ENCODE data around the gene HARBI1.

Gene HARBI1, protein sequence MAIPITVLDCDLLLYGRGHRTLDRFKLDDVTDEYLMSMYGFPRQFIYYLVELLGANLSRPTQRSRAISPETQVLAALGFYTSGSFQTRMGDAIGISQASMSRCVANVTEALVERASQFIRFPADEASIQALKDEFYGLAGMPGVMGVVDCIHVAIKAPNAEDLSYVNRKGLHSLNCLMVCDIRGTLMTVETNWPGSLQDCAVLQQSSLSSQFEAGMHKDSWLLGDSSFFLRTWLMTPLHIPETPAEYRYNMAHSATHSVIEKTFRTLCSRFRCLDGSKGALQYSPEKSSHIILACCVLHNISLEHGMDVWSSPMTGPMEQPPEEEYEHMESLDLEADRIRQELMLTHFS

DNA sequence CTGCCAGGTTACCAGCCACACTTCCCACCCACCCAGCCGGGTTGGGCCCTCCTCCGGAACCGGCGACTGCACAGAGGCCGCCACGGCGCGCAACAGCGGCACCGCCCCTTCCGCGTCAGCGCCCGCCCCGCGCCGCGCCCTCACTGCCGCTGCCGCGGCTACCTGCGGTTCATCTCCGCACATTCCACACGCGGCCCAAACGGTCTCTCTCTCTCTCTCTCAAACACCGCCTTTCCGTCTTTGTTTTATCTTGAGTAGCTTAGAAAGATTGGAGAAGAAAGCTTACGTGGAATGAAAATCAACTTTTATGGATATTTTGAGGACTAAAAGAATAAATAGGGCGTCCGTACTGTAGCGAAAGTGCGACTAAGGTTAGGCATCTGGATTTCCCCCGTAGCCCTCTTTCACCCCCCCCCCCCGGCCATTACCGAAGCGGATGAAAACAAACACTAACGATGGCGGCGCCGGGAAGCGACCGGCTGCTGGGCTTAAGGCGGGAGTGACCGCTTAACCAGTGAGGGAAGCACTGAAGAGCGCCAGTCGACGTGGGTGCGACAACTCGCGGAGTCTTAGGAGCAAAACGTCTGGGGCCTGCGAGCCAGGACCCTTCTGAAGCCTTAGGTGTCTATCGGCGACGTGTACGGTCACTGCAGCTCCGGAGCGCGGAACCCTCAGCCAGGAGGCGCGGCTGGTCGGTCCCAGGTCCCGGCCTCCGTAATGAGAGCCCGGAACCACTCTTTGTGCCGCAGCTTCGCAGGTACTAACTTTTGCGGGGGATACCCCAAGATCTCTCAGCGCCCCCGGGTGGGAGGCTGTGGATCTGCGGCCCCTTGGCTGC, at the start of gene HARBI1, which contains the start of gene ATG13:
TSS of gene HARBI1 (minus strand) at position 94 of the 838 bp plus-strand sequence. CDS start 990 bp downstream, outside the sequence.
TSS of gene ATG13 (plus strand) at position 420 of the 838 bp plus-strand sequence. CDS start 26,739 bp downstream, outside the sequence.
- H3K4me3 ChIP-seq (ENCODE audit: low read length): peak within 1 kb of the TSS; percentile 84
- no peak for TF ChIP-seq ZNF274 (IDR thresholded peaks at IDR 0.05; ENCODE audit: low read depth, low read length)

DNA sequence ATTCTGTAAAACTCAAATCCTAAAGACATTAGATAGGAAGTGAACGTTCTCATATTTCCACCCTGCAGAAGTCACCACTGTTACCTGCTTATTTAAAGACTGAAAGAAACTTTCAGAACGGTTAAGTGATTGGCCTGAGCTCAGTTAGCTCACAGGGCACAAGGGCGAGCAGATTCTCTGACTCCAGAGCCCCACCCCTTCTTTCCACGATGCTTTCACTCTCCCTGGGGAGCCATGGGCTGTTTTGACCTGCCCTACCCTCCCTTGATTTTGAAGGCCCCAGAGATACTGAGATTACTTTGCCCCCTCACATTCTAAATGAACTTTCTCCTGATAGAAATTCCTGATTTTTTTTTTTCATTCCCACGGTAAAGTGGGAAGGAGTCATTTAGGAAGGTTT, 49.5 kb upstream of the HARBI1 start:
- no peak for TF ChIP-seq ZNF274 (IDR thresholded peaks at IDR 0.05; ENCODE audit: low read depth, low read length)
- H3K4me3 ChIP-seq (ENCODE audit: low read length): no peak overlapping the region

DNA sequence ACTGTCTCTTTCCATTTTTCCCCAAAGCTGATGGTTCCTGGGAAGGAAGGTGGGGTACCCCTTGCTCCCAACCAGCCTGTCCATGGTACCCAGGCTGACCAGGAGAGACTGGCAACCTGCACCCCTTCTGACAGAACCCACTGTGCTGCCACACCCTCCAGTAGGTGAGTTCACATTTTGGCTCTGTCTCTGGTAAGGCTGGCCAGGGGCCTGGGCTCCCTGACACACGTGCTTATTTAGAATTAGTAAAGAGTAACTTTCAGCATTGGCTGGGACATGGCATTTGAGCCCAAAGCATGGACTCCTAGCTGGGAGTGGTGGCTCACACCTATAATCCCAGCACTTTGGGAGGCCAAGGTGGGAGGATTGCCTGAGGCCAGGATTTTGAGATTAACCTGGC, 48.3 kb upstream of the HARBI1 start:
- no peak for TF ChIP-seq ZNF274 (IDR thresholded peaks at IDR 0.05; ENCODE audit: low read depth, low read length)
- H3K4me3 ChIP-seq (ENCODE audit: low read length): no peak overlapping the region

DNA sequence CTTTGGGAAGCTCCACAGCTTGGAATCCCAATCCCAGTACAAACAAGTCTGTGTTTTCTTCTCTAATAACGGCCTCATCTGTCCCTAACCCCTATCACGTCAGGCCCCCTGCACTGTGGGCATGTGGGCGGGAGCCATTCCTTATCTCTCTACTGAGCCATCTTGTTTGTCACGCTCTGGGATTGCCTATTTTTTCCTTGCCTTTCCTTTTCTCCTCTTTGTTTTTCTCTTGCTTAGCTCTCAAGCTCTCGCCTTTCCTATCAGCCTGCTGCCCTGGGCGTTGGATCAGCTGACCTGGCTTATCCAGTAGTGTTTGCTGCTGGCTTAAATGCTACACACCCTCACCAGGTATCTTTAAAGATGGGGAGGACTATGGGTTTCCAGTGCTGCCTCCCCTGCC, 47.6 kb upstream of the HARBI1 start:
- no peak overlapping the region for H3K4me3 ChIP-seq (ENCODE audit: low read length)

DNA sequence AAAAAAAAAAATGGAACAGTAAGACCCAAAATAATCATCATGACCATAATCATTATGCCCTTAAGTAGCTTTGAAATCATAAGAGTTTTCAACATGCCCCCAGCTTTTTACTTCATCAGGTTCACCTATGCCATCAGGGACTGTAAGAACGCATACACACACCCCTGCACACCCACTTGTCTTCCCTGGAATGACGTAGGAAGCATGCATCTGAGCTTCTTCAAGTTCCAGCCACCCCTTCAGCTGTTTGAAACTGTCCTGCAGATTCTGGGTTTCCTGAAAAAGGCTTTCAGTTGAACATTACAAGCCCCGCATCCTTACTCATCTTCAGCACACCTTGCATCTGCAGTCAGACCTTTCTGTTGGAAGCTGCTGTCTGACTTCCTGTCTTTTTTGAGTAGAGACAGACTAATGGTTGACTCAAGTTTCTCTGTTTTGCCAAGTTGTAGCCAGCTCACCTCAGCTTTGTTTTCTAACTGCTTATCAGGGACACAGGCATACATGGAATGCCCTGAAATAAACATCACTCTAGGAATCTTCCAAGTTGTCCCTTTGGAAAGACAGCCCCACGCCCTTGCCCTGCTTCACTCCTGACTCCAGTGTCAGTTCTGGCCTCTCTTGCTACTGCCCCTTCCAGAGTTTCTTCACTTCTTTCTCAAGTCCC, 46.4 kb upstream of the HARBI1 start:
- H3K4me3 ChIP-seq (ENCODE audit: low read length): no peak overlapping the region
- TF ChIP-seq ZNF274 (IDR thresholded peaks at IDR 0.05; ENCODE audit: low read depth, low read length): no peak

More for the DNA sequence above, 47.6 kb upstream of the HARBI1 start:
- no peak for TF ChIP-seq ZNF274 (IDR thresholded peaks at IDR 0.05; ENCODE audit: low read depth, low read length)

DNA sequence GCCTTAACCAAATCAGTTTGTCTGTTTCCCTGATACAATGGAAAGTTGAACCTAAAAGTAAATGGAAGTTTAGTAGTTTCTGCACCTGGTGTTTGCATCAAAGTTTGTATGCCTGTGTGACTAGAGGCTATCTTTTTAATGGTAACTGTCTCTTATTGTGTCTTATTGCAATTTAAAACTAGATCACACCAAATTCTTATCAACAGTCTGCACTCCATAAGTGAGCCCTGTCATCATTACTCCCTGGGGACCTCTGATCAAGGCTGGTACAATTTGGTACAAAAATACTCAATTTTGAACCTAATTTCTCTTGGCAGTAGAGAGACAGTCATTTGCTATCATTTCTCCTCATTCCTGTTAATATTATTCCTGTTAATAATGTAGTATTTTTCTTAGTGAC, 45.3 kb upstream of the HARBI1 start:
- no peak overlapping the region for H3K4me3 ChIP-seq (ENCODE audit: low read length)
- no peak for TF ChIP-seq ZNF274 (IDR thresholded peaks at IDR 0.05; ENCODE audit: low read depth, low read length)

DNA sequence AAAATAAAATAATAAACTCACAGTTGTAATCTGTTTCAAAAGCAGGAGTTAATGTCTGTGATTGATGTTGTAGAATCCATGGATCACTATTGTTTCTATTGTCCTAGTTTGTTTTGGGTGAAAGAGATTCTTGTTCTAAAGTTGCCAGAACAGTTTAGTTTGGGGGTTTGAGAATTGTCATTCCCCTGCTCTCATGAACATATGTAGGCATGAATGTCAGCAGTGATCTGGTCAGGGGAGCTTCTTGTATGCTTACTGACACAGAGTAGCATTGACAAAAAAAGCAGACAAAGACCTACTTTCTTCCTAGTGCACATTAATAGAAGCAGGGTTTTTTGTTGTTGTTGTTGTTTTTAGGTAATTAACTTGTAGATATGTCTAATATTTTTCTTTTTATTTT, 44.8 kb upstream of the HARBI1 start:
- no peak overlapping the region for H3K4me3 ChIP-seq (ENCODE audit: low read length)
- TF ChIP-seq ZNF274 (IDR thresholded peaks at IDR 0.05; ENCODE audit: low read depth, low read length): no peak

DNA sequence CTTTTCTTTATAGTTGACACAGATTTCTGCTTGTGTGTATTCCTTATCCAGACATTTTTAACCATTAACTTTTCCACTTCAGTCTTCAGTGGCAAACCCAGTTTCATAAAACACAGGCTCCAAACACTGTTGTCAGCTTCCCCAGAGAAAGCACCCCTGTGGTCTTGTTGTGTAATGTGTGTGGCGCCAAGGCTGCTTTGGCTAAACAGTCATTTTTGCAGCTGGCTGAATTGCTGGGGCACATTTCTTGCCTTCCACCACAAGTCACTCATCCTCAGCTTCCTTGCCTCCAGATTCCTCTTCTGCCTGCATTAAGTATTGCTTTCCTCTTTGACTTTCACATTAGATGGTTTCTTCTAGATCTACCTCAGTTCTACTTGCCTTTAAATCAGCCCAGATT, 42.9 kb upstream of the HARBI1 start:
- TF ChIP-seq ZNF274 (IDR thresholded peaks at IDR 0.05; ENCODE audit: low read depth, low read length): no peak
- H3K4me3 ChIP-seq (ENCODE audit: low read length): no peak overlapping the region

DNA sequence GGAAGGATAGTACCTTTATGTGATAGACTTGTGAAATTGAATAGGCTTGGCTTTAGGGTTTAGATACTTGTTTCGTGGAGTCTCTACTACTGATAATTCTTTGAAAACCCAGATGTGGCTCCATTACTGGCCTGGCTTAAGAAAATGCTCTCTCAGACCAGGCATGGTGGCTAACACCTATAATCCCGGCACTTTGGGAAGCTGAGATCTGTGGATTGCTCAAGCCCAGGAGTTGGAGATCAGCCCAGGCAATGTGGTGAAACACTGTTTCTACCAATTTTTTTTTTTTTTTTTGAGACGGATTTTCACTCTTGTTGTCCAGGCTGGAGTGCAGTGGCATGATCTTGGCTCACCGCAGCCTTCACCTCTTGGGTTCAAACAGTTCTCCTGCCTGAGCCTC, 41.2 kb upstream of the HARBI1 start:
- no peak for TF ChIP-seq ZNF274 (IDR thresholded peaks at IDR 0.05; ENCODE audit: low read depth, low read length)
- H3K4me3 ChIP-seq (ENCODE audit: low read length): no peak overlapping the region

DNA sequence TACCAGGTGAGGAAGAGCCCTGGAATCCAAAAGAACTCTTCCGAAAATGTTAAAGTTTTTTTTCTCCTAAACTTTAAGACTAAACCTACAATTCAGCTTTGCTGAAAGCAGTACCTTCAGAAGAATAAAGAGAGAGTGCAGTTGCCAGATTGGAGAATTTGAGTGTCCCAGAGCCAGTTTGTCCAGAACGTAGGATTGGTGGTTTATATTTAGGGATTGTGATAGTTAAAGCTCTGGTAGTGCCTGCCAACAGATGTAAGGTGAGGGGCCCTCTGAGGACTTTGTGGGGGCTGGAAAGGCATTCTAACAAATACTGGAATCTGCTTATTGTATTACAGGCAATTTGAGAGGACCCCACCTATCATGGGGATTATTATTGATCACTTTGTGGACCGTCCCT, 40.2 kb upstream of the HARBI1 start:
- no peak overlapping the region for H3K4me3 ChIP-seq (ENCODE audit: low read length)
- TF ChIP-seq ZNF274 (IDR thresholded peaks at IDR 0.05; ENCODE audit: low read depth, low read length): no peak

DNA sequence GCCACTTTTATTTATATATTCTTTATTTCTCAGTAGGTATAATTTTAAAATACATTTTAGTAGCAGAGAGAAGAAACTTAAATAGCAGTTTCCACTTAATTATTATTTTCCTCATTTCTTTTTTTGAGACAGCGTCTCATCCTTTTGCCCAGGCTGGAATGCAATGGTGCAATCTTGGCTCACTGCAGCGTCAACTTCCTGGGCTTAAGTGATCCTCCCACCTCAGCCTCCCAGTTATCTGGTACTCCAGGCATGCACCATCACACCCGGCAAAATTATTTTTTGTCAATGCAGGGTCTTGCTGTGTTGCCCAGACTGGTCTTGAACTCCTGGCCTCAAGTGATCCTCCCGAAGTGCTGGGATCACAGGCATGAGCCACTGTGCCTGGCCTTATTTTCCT, 38.6 kb upstream of the HARBI1 start:
- no peak overlapping the region for H3K4me3 ChIP-seq (ENCODE audit: low read length)
- no peak for TF ChIP-seq ZNF274 (IDR thresholded peaks at IDR 0.05; ENCODE audit: low read depth, low read length)

DNA sequence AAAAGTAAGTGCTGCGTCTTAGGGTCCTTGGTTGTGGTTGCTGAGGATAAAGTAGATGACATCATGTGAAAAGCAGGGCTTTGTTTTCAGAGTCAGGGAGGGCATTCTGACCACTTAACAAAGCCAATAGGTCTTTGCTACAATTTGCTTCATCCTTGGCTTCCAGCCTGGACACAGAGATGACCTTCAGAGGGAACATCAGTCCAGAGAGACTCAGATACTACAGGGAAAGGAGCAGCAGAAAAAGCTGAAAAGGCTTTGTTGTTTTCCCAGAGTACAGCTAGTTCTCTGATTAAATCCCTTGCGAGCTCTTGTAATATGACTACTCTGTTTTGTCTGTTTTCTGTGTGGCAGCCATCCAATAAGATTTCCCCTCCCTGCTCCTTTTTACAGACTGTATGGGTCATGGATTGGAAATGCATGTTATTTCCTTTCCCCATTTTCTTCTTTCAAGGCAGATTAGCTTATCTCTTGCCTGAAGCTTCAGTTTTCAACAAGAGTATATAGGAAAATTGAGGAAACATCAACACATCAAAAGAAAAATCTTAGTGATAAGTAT, 32.2 kb upstream of the HARBI1 start:
- TF ChIP-seq ZNF274 (IDR thresholded peaks at IDR 0.05; ENCODE audit: low read depth, low read length): no peak
- no peak overlapping the region for H3K4me3 ChIP-seq (ENCODE audit: low read length)

DNA sequence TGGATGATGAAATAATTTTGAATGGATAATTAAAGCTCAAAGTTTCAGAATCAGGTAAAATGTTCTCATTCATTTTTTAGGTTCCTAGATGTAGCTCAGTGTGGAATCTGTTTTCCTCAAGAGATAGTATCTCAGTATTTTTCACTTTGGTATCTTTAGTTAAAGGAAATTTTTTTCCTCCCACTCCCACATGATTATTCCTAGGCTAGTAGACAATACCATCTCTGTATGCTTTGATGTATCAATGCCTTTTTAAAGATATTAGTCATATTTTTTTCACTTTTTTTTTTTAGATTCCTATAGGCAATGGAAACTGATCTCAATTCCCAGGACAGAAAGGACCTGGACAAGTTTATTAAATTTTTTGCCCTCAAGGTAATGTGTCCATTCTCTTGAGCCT, 27.0 kb upstream of the HARBI1 start:
- H3K4me3 ChIP-seq (ENCODE audit: low read length): no peak overlapping the region
- no peak for TF ChIP-seq ZNF274 (IDR thresholded peaks at IDR 0.05; ENCODE audit: low read depth, low read length)

DNA sequence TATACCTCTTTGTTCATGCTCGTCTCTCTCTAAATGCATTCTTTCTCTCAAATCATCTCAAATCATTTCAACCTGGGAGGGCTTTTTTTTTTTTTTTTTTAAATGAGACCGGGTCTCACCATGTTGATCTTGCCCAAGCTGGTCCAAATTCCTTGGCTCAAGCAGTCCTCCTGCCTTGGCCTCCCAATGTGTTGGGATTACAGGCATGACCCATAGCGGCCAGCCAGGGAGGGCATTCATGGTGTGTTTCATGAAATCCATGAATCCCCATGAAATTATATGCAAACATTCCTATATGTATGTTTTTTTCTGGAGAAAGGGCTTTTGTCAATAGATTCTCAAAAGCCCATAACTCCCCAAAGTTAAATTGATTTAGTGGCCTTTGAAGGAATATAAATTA, 26.5 kb upstream of the HARBI1 start:
- TF ChIP-seq ZNF274 (IDR thresholded peaks at IDR 0.05; ENCODE audit: low read depth, low read length): no peak
- no peak overlapping the region for H3K4me3 ChIP-seq (ENCODE audit: low read length)
